ENCODE data around the gene PRODH2.

GRCh38 chr19:35816262-35816661 lies 3.6 kb upstream of the PRODH2 start:
- TF ChIP-seq POLR2A (IDR thresholded peaks at IDR 0.05) (no peak), CTCF (IDR thresholded peaks at IDR 0.05) (no peak)
